K562 (cell line): ENCODE measurements around the gene DCDC2.

Source experiments
- ARID3A ChIP-seq: IDR thresholded peaks from 2 replicates; pipeline ENCODE4 v1.6.1; 2012; ENCODE audit warnings: low read depth, low read length, improper control_type of control experiment, borderline replicate concordance
- ATF2 ChIP-seq: sonication (generic); formaldehyde crosslinking; IDR thresholded peaks from 2 replicates; pipeline ENCODE4 v1.8.1; 2022; ENCODE audit warnings: missing genetic modification reagents
- CTCF ChIP-seq, 3 experiments: IDR thresholded peaks in 2 of 3; conservative IDR thresholded peaks in 1 of 3; 2 replicates each; pipeline ENCODE4 v1.5.1; 2011 to 2012; ENCODE audit warnings: low read length in 3 of 3, mild to moderate bottlenecking in 3 of 3, control low read depth in 2 of 3, improper control_type of control experiment in 1 of 3, inconsistent platforms in 1 of 3, low read depth in 1 of 3, mixed read lengths in 1 of 3, moderate library complexity in 1 of 3; ENCODE audit not compliant: insufficient read depth in 2 of 3
- FOXO4 ChIP-seq: fragments of 450-650 bp; formaldehyde crosslinking; IDR thresholded peaks from 2 replicates; pipeline ENCODE4 v1.4.0; 2020; ENCODE audit warnings: mild to moderate bottlenecking, moderate library complexity
- HLTF ChIP-seq: fragments of 450-650 bp; IDR thresholded peaks from 2 replicates; pipeline ENCODE4 v1.6.1; 2016
- MITF ChIP-seq: IDR thresholded peaks from 2 replicates; pipeline ENCODE4 v1.6.1; 2014; ENCODE audit warnings: antibody characterized with exemption
- RBBP5 ChIP-seq: fragments of 200-600 bp; sonication (generic); IDR thresholded peaks from 2 replicates; pipeline ENCODE4 v1.6.1; 2012; ENCODE audit warnings: borderline replicate concordance, mild to moderate bottlenecking, low read length, control low read depth, inconsistent platforms; ENCODE audit not compliant: insufficient read depth, poor library complexity, severe bottlenecking
- TAF1 ChIP-seq: IDR thresholded peaks from 2 replicates; pipeline ENCODE4 v1.6.1; 2011; ENCODE audit warnings: mild to moderate bottlenecking, low read length, moderate library complexity; ENCODE audit not compliant: insufficient read depth, control insufficient read depth, severe bottlenecking; ENCODE audit errors: extremely low read depth
- U2AF2 ChIP-seq: fragments of 200-400 bp; formaldehyde crosslinking; optimal IDR thresholded peaks from 2 replicates; pipeline ENCODE3; 2017; ENCODE audit warnings: low read depth, mild to moderate bottlenecking, low read length
- ZNF354B ChIP-seq: fragments of 250-450 bp; sonication (Bioruptor Pico); IDR thresholded peaks from 2 replicates; pipeline ENCODE4 v1.4.0; 2020
- ZNF589 ChIP-seq: fragments of 200-800 bp; sonication (Bioruptor generic); IDR thresholded peaks from 2 replicates; pipeline ENCODE4 v1.6.1; 2016; ENCODE audit warnings: low read depth, missing genetic modification characterization, missing compliant biosample characterization
- ZNF639 ChIP-seq, 2 experiments: fragments of 200-800 bp in 1 of 2; sonication (Bioruptor generic) in 1 of 2; sonication (generic) in 1 of 2; formaldehyde crosslinking in 1 of 2; IDR thresholded peaks in 1 of 2; conservative IDR thresholded peaks in 1 of 2; 2 replicates each; pipeline versions ENCODE4 v1.5.0 to v1.6.1; 2016 to 2020; ENCODE audit warnings: missing compliant biosample characterization in 1 of 2, missing genetic modification characterization in 1 of 2, missing genetic modification reagents in 1 of 2

- TF ChIP-seq MITF, result no peak
- TF ChIP-seq TAF1, result no peak
- TF ChIP-seq U2AF2, result no peak
- TF ChIP-seq ZNF639 (CRISPR knock-in tag; conservative IDR thresholded peaks at IDR 0.05 in 1 of 2, IDR thresholded peaks at IDR 0.05 in 1 of 2), result no peak
- TF ChIP-seq ARID3A, result no peak
- TF ChIP-seq FOXO4, result no peak
- no peak for TF ChIP-seq ZNF354B (CRISPR knock-in tag)
- TF ChIP-seq ZNF589 (CRISPR knock-in tag), result no peak
- TF ChIP-seq RBBP5, result no peak
- TF ChIP-seq HLTF, result no peak
- TF ChIP-seq ATF2, result no peak
- no peak for TF ChIP-seq CTCF (IDR thresholded peaks at IDR 0.05 in 2 of 3, conservative IDR thresholded peaks at IDR 0.05 in 1 of 3; ENCODE audit: insufficient read depth in 2 of 3, low read depth in 1 of 3, low read length in 3 of 3)
These were observed 130.3 kb downstream of the DCDC2 start for GRCh38 chr6:24227556-24227955.
